Measurements from ENCODE around the gene RPS29. TPM values are rescaled to one million over a fixed set of nuclear protein-coding genes. Genes with fewer than 3 reads are reported as not detected.

Gene RPS29
- total RNA-seq, 1 experiment from 2014 or later: 866 TPM

DNA sequence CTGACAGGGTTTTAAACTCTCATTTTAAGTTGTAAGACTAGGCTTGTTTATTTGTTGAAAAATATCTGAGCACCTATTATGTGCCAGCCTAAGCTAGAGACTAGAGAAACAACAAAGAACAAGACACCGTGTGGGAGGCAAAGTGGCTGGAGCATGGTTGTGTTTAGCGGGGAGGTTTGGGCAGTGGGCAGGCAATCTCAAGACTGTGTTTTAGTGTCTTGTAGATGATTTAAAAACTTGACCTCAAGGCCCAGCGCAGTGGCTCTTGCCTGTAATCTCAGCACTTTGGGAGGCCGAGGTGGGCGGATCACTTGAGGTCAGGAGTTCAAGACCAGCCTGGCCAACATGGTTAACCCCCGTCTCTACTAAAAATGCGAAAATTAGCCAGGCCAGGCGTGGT is 26.5 kb upstream of the RPS29 start:
- H3K36me3 ChIP-seq (ENCODE audit: control insufficient read depth, insufficient read depth, low read length): peaks cover 2% of the 10 kb centered on the region; the same call in 1 of the 2 replicates
- in situ Hi-C loops (cut with HindIII; ENCODE audit: low pct_unique_long_range_greater_than_20kb, low sequenced_read_pairs): no loop called here
- no TSS peak for BruUV-seq (replicated peaks)

GRCh38 chr14:49612251-49612650 is 26.1 kb upstream of the RPS29 start:
- in situ Hi-C loops (cut with HindIII; ENCODE audit: low pct_unique_long_range_greater_than_20kb, low sequenced_read_pairs) (no loop called here), intact Hi-C loops (cut with micrococcal nuclease; ENCODE audit: unreplicated experiment) (no loop called here)
- Histone ChIP-seq H3K27me3 (ENCODE audit: control insufficient read depth, insufficient read depth, low read length) (no peaks in the 10 kb centered on the region), H3K4me1 (ENCODE audit: control insufficient read depth, insufficient read depth, low read length) (peaks cover 3% of the 10 kb centered on the region; the same call in 1 of the 2 replicates), H3K36me3 (ENCODE audit: control insufficient read depth, insufficient read depth, low read length) (peaks cover 3% of the 10 kb centered on the region; the same call in 1 of the 2 replicates), H3K4me3 (ENCODE audit: low read depth in 2 of 2, low read length in 2 of 2) (no peak overlapping the region), H3K9me3 (ENCODE audit: control insufficient read depth, insufficient read depth, low read depth, low read length) (no peaks in the 10 kb centered on the region), H3K27ac (ENCODE audit: low read length) (no peak overlapping the region)
- DNase-seq (ENCODE audit: low read depth, low spot score) (no peak), ATAC-seq (no peak)
- ChIA-PET POLR2A (no interaction called here), CTCF (no interaction called here)
- TF ChIP-seq, protein P1, sequence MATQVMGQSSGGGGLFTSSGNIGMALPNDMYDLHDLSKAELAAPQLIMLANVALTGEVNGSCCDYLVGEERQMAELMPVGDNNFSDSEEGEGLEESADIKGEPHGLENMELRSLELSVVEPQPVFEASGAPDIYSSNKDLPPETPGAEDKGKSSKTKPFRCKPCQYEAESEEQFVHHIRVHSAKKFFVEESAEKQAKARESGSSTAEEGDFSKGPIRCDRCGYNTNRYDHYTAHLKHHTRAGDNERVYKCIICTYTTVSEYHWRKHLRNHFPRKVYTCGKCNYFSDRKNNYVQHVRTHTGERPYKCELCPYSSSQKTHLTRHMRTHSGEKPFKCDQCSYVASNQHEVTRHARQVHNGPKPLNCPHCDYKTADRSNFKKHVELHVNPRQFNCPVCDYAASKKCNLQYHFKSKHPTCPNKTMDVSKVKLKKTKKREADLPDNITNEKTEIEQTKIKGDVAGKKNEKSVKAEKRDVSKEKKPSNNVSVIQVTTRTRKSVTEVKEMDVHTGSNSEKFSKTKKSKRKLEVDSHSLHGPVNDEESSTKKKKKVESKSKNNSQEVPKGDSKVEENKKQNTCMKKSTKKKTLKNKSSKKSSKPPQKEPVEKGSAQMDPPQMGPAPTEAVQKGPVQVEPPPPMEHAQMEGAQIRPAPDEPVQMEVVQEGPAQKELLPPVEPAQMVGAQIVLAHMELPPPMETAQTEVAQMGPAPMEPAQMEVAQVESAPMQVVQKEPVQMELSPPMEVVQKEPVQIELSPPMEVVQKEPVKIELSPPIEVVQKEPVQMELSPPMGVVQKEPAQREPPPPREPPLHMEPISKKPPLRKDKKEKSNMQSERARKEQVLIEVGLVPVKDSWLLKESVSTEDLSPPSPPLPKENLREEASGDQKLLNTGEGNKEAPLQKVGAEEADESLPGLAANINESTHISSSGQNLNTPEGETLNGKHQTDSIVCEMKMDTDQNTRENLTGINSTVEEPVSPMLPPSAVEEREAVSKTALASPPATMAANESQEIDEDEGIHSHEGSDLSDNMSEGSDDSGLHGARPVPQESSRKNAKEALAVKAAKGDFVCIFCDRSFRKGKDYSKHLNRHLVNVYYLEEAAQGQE (IDR thresholded peaks at IDR 0.05; ENCODE audit: insufficient read depth in 1 of 2, low read depth in 2 of 2, low read length in 1 of 2): no peak
- TF ChIP-seq, protein P2, sequence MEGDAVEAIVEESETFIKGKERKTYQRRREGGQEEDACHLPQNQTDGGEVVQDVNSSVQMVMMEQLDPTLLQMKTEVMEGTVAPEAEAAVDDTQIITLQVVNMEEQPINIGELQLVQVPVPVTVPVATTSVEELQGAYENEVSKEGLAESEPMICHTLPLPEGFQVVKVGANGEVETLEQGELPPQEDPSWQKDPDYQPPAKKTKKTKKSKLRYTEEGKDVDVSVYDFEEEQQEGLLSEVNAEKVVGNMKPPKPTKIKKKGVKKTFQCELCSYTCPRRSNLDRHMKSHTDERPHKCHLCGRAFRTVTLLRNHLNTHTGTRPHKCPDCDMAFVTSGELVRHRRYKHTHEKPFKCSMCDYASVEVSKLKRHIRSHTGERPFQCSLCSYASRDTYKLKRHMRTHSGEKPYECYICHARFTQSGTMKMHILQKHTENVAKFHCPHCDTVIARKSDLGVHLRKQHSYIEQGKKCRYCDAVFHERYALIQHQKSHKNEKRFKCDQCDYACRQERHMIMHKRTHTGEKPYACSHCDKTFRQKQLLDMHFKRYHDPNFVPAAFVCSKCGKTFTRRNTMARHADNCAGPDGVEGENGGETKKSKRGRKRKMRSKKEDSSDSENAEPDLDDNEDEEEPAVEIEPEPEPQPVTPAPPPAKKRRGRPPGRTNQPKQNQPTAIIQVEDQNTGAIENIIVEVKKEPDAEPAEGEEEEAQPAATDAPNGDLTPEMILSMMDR (IDR thresholded peaks at IDR 0.05): no peak
- TF ChIP-seq TCF7L2 (IDR thresholded peaks at IDR 0.05; ENCODE audit: low read depth, low read length): no peak
- TF ChIP-seq SIN3A (IDR thresholded peaks at IDR 0.05; ENCODE audit: borderline replicate concordance, insufficient read depth, low read depth, low read length): no peak
- TF ChIP-seq POLR2AphosphoS5 (IDR thresholded peaks at IDR 0.05; ENCODE audit: low read depth, low read length): no peak
- no TSS peak for BruUV-seq (replicated peaks)

More for the DNA sequence above, 26.5 kb upstream of the RPS29 start:
- no peak for DNase-seq (ENCODE audit: low read depth, low spot score)
- H3K4me3 ChIP-seq (ENCODE audit: low read depth in 2 of 2, low read length in 2 of 2): no peak overlapping the region
- POLR2A ChIA-PET: no interaction called here
- CTCF ChIA-PET: no interaction called here
- intact Hi-C loops (cut with micrococcal nuclease; ENCODE audit: unreplicated experiment): no loop called here
- H3K27me3 ChIP-seq (ENCODE audit: control insufficient read depth, insufficient read depth, low read length): no peaks in the 10 kb centered on the region
- H3K9me3 ChIP-seq (ENCODE audit: control insufficient read depth, insufficient read depth, low read depth, low read length): no peaks in the 10 kb centered on the region
- H3K4me1 ChIP-seq (ENCODE audit: control insufficient read depth, insufficient read depth, low read length): peaks cover 7% of the 10 kb centered on the region; the same call in 1 of the 2 replicates
- H3K27ac ChIP-seq (ENCODE audit: low read length): no peak overlapping the region
- ATAC-seq: no peak
- TF ChIP-seq TCF7L2 (IDR thresholded peaks at IDR 0.05; ENCODE audit: low read depth, low read length) (no peak), POLR2AphosphoS5 (IDR thresholded peaks at IDR 0.05; ENCODE audit: low read depth, low read length) (no peak), SIN3A (IDR thresholded peaks at IDR 0.05; ENCODE audit: borderline replicate concordance, insufficient read depth, low read depth, low read length) (no peak)
- TF ChIP-seq, protein P1 (IDR thresholded peaks at IDR 0.05; ENCODE audit: insufficient read depth in 1 of 2, low read depth in 2 of 2, low read length in 1 of 2): no peak
- TF ChIP-seq, protein P2 (IDR thresholded peaks at IDR 0.05): no peak

All from Panc1 (cell line).